ENCODE data around the gene YPEL2. TPM values are rescaled to one million over a fixed set of nuclear protein-coding genes. Genes with fewer than 3 reads are reported as not detected.

The YPEL2 gene
- total RNA-seq, 1 experiment from 2014 or later, result 2.9 TPM

- Mint-ChIP-seq H3K9me3 (ENCODE audit: unreplicated experiment) (no peaks in the 10 kb centered on the region), H3K27me3 (ENCODE audit: insufficient read depth, unreplicated experiment) (no peaks in the 10 kb centered on the region), H3K4me1 (ENCODE audit: low read depth, unreplicated experiment) (peaks cover 28% of the 10 kb centered on the region), H3K4me3 (ENCODE audit: unreplicated experiment) (no peak overlapping the region), H3K36me3 (ENCODE audit: insufficient read depth, unreplicated experiment) (no peaks in the 10 kb centered on the region), H3K27ac (ENCODE audit: unreplicated experiment) (no peak overlapping the region)
- no peak for DNase-seq
- H3K9me3 ChIP-seq, result no peaks in the 10 kb centered on the region
- POLR2A ChIA-PET, result no interaction called here
- intact Hi-C loops (cut with micrococcal nuclease; ENCODE audit: unreplicated experiment), result no loop called here
- CTCF ChIA-PET, result no interaction called here
- TF ChIP-seq CTCF (IDR thresholded peaks at IDR 0.05; ENCODE audit: insufficient read depth in 1 of 2, low read depth in 1 of 2, low read length in 1 of 2, severe bottlenecking in 1 of 2, unreplicated experiment in 1 of 2), result no peak
- no TSS peak for BruUV-seq (replicated peaks)
- no peaks in the 10 kb centered on the region; the same call in 1 of the 2 replicates for H3K36me3 ChIP-seq (ENCODE audit: control insufficient read depth, insufficient read depth, low read length)
- no peak overlapping the region for H3K4me3 ChIP-seq (ENCODE audit: low read depth, low read length)
- peaks cover 22% of the 10 kb centered on the region for H3K4me1 ChIP-seq
- H3K27me3 ChIP-seq (replicated peaks; ENCODE audit: control insufficient read depth, insufficient read depth, low read length), result no peaks in the 10 kb centered on the region
These were observed 40.1 kb downstream of the YPEL2 start for GRCh38 chr17:59371416-59372100.

- Histone ChIP-seq H3K4me1 (peaks cover 15% of the 10 kb centered on the region), H3K4me3 (ENCODE audit: low read depth, low read length) (no peak overlapping the region), H3K36me3 (ENCODE audit: control insufficient read depth, insufficient read depth, low read length) (no peaks in the 10 kb centered on the region; the same call in 1 of the 2 replicates), H3K9me3 (no peaks in the 10 kb centered on the region), H3K27me3 (replicated peaks; ENCODE audit: control insufficient read depth, insufficient read depth, low read length) (no peaks in the 10 kb centered on the region)
- H3K4me1 Mint-ChIP-seq (ENCODE audit: low read depth, unreplicated experiment), result peaks cover 21% of the 10 kb centered on the region
- intact Hi-C loops (cut with micrococcal nuclease; ENCODE audit: unreplicated experiment), result no loop called here
- ChIA-PET POLR2A (no interaction called here), CTCF (no interaction called here)
- BruUV-seq (replicated peaks), result no TSS peak
- H3K4me3 Mint-ChIP-seq (ENCODE audit: unreplicated experiment), result no peak overlapping the region
- no peak for TF ChIP-seq CTCF (IDR thresholded peaks at IDR 0.05; ENCODE audit: insufficient read depth in 1 of 2, low read depth in 1 of 2, low read length in 1 of 2, severe bottlenecking in 1 of 2, unreplicated experiment in 1 of 2)
- no peaks in the 10 kb centered on the region for H3K9me3 Mint-ChIP-seq (ENCODE audit: unreplicated experiment)
- H3K27me3 Mint-ChIP-seq (ENCODE audit: insufficient read depth, unreplicated experiment), result no peaks in the 10 kb centered on the region
- no peak overlapping the region for H3K27ac Mint-ChIP-seq (ENCODE audit: unreplicated experiment)
- no peaks in the 10 kb centered on the region for H3K36me3 Mint-ChIP-seq (ENCODE audit: insufficient read depth, unreplicated experiment)
- DNase-seq, result no peak
These were observed 40.8 kb downstream of the YPEL2 start for GRCh38 chr17:59372138-59372751.

- POLR2A ChIA-PET, result no interaction called here
- CTCF ChIA-PET, result no interaction called here
- intact Hi-C loops (cut with micrococcal nuclease; ENCODE audit: unreplicated experiment), result no loop called here
These were observed 42.5 kb downstream of the YPEL2 start for GRCh38 chr17:59373882-59374495.

More at GRCh38 chr17:59373882-59374495, 42.5 kb downstream of the YPEL2 start:
- H3K4me1 ChIP-seq, result peaks cover 7% of the 10 kb centered on the region; the same call in 1 of the 2 replicates
- no peak overlapping the region for H3K27ac Mint-ChIP-seq (ENCODE audit: unreplicated experiment)
- H3K4me3 Mint-ChIP-seq (ENCODE audit: unreplicated experiment), result no peak overlapping the region
- no TSS peak for BruUV-seq (replicated peaks)
- no peaks in the 10 kb centered on the region for H3K27me3 Mint-ChIP-seq (ENCODE audit: insufficient read depth, unreplicated experiment)
- no peak overlapping the region for H3K4me3 ChIP-seq (ENCODE audit: low read depth, low read length)
- no peaks in the 10 kb centered on the region for H3K9me3 Mint-ChIP-seq (ENCODE audit: unreplicated experiment)
- H3K27me3 ChIP-seq (replicated peaks; ENCODE audit: control insufficient read depth, insufficient read depth, low read length), result no peaks in the 10 kb centered on the region
- peaks cover 14% of the 10 kb centered on the region for H3K4me1 Mint-ChIP-seq (ENCODE audit: low read depth, unreplicated experiment)
- no peak for DNase-seq
- H3K9me3 ChIP-seq, result no peaks in the 10 kb centered on the region
- no peaks in the 10 kb centered on the region; the same call in 1 of the 2 replicates for H3K36me3 ChIP-seq (ENCODE audit: control insufficient read depth, insufficient read depth, low read length)
- H3K36me3 Mint-ChIP-seq (ENCODE audit: insufficient read depth, unreplicated experiment), result no peaks in the 10 kb centered on the region
- no peak for TF ChIP-seq CTCF (IDR thresholded peaks at IDR 0.05; ENCODE audit: insufficient read depth in 1 of 2, low read depth in 1 of 2, low read length in 1 of 2, severe bottlenecking in 1 of 2, unreplicated experiment in 1 of 2)

Measured in Caco-2 (cell line).